Measurements from ENCODE around the gene EPB41L2.

Gene EPB41L2

DNA sequence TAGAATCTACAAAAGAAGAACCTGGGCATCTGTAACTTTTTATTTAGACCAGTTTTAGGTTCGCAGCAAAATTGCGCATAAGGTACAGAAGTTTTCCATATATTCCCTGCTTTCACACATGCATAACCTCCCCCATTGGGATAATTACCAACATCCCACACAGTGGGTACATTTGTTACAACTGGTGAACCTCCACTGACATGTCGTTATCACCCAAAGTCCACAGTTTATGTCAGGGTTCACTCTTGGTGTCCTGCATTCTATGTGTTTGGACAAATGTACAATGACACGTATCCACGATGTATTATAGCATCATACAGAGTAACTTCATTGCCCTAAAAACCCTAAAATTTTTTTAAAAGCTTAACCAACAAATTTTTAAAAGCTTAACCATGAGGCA is 126.1 kb downstream of the EPB41L2 start:
- no peak overlapping the region for H3K27ac ChIP-seq
- TF ChIP-seq CTCF (conservative IDR thresholded peaks at IDR 0.05), result no peak

- no peak overlapping the region for H3K27ac ChIP-seq
- TF ChIP-seq CTCF (conservative IDR thresholded peaks at IDR 0.05), result no peak
Observed at GRCh38 chr6:130935978-130936377, 127.1 kb downstream of the EPB41L2 start.

DNA sequence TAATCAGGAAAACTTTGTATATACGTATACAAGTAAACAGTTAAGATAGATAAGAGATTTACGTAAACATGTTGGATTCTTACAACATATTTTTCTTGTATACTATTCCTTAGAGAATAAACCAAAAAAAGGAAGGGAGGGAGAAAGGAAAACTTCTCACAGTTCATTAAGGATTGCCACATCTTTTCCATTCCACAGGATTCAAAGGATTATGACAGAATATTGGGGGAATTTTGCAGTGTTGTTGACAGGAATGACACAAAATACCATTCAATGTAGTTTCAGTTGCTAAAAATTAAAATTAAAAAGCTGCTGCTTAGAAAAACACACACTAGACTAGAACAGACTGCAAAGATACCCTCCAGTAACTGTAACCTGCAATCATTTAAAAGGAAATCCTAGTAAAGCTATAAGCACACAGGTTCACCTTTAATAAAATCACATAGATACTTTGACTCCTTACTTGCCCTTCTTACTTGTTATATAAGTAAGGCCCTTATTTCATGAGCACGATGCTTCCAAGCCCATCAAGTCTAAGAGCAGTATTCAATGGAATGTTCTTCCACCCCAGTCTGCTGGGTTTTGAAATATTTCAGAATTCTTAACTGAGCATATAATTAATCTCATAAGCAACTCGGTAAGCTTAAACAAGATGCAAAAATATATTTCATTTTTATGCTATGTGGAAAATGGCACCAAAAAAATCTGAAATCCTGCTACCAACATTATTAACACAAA is 128.0 kb downstream of the EPB41L2 start:
- no peak overlapping the region for H3K27ac ChIP-seq
- TF ChIP-seq CTCF (conservative IDR thresholded peaks at IDR 0.05), result no peak

DNA sequence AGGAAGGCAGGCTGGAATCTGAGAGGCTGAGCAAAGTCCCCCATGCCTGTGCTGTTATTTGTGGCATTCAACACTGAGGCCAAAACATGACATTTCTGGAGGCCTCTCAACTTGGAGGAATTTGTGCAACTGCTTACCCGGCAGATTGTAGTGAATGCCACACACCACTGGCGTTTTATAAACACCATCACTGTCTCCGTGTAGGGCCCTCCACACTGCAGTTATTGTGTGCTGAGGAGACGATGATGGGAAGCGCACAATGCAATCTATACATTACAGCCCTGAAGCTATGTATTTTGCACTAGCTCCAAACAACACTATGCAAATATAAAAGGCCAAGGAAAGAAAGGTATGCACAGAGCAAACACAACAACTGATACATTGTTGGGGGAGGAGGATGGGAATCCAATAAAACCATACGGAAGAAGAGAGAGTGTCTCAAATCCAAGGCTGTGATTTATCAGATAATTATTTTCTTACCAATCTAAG is 129.3 kb downstream of the EPB41L2 start:
- no peak for TF ChIP-seq CTCF (conservative IDR thresholded peaks at IDR 0.05)
- no peak overlapping the region for H3K27ac ChIP-seq

DNA sequence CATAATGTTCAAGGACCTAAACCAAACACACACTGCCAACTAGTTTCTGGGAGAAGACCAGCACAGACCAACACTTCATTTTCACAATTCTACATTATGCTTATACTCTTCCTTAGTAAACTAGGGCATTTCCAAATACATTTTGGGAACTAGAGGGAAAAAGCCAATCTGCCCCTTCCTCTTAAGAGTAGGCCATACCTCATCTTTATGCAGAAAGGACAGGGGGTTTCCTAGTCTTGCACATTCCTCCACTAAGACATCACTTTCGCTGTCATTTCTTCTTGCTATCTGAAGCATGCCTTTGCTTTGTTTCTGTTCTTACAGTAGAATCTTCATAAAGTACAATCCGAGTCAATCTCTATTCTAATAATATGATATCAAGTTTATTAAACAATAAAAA is 130.1 kb downstream of the EPB41L2 start:
- TF ChIP-seq CTCF (conservative IDR thresholded peaks at IDR 0.05), result no peak
- no peak overlapping the region for H3K27ac ChIP-seq

- no peak overlapping the region for H3K27ac ChIP-seq
- TF ChIP-seq CTCF (conservative IDR thresholded peaks at IDR 0.05), result no peak
Observed at GRCh38 chr6:130932438-130932837, 130.6 kb downstream of the EPB41L2 start.

DNA sequence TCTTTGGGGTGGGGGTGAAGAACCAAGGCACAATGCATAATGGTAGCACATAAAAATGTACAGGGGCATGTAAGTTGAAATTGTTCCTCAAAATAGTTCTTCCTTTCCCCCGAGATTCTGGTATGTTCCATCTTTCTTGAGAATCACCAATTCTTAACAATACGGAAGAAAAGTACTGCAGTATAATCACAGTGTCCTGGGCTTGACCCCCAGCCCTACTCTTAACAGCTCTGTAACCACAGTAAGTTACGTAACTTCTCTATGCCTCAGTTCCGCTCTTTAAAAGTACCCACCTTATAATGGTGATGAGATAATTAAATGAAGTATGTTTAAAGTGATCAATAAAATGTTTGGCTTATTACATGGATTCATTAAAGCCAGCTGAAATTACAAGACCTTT is 131.4 kb downstream of the EPB41L2 start:
- H3K27ac ChIP-seq, result no peak overlapping the region
- TF ChIP-seq CTCF (conservative IDR thresholded peaks at IDR 0.05), result no peak

Data from VCaP (cell line).